ENCODE measurements around the gene CLEC20A. TPM values are rescaled to one million over a fixed set of nuclear protein-coding genes. Genes with fewer than 3 reads are reported as not detected.

CLEC20A gene
- not detected in 2 replicates for total RNA-seq

DNA sequence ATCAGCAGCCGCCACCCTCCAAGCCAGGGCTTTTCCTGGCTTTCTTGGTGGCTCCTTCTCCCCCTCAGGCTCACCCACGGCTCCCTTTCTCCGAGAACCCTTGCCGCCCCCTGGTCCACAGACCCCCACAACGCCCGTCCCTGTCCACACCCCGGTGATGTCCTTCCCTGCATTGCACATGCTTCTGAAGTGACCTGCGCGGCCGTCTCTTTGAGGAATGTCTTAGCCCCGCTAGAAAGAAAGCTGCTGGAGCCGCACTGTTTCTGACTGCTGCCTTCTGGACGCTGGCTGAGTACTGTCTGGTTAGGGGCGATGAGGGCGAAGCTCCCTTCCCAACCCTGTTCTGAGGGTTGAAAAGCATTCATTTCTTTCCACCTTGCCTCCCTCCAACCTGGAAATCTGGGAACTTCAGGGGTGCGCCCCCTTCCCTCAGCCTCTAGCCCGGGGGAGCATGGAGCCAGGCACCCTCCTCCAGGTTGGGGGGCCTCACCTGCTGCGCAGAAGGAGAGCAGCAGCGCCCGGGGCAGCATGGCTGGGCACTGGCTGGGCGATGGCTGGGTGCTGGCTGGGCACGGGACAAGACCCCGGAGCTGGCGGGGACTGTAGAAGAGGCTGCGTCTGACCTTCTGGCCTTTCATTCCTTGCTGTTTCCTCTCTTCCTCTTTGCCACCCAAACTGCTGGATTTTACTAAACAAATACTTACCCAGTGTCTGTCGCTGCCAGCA is at the start of gene CLEC20A:
TSS of gene CLEC20A (minus strand) at position 555 of the 726 bp plus-strand sequence. CDS start at position 530, 25 bp downstream.

DNA sequence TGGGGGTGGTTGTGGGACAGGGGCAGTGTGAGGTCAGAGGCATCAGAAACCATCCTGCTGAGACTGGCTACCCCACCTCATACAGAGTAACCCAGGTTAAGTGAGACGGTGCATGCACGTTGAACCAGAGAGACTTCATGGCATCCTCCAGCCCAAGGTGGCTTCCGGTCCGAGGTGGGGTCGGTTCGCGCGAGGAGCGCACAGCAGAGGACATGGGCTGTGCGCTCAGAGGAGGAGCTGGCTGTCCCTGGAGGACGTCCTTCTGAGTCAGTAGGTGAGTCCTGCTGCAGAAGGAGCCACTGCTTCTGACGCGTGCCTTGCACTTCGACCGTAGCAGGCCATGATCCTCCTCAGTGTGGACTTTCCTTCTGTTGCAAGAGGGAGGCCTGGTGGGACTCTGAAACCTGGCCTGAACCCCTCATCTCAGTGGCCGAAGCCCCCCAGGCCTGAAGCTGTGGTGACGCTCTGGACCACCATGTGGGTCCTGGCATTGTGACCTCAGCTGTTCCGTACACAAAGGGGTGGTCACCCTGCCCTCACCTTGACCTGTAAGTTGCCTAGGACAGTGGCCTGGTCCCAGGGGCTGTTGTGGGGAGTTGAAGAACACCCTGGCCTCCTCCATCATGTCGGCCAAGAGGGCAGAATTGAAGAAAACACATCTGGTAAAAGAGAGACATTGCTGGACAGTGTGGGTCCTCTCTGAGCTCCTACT is 16.0 kb upstream of the CLEC20A start, which contains the start of gene TEX35:
TSS of gene TEX35 (plus strand) at position 544 of the 712 bp plus-strand sequence. CDS start at position 624, 80 bp downstream.

Other genes with a start within 250 kb of the CLEC20A start
- not detected in 2 replicates for gene TEX35, start 16.1 kb upstream of the CLEC20A start, total RNA-seq
- gene RALGPS2, start 228.3 kb upstream of the CLEC20A start, total RNA-seq, result 19.5 and 26.6 TPM in 2 replicates

Data from epithelial cell of umbilical artery (primary cell).